Measurements from ENCODE around the gene TARBP1. TPM values are rescaled to one million over a fixed set of nuclear protein-coding genes. Genes with fewer than 3 reads are reported as not detected.

The TARBP1 gene
- total RNA-seq, 2 experiments from 2014 or later = 53.9 to 61.3 TPM

- TF ChIP-seq CTCF (IDR thresholded peaks at IDR 0.05) = no peak
- no peak overlapping the region for H3K27ac Mint-ChIP-seq
- H3K9me3 Mint-ChIP-seq = peaks cover 8% of the 10 kb centered on the region
- no peak overlapping the region for H3K4me3 Mint-ChIP-seq
- peaks cover 9% of the 10 kb centered on the region for H3K27me3 Mint-ChIP-seq
- ChIA-PET CTCF (interaction anchor here (2.2 kb wide), 1 partner anchor 10 kb away, joined by 5 read pairs; no protein-coding TSS in a partner anchor), POLR2A (interaction anchor here (0.8 kb wide), 1 partner anchor 113 kb away, joined by 3 read pairs; no protein-coding TSS in a partner anchor)
- peaks cover 7% of the 10 kb centered on the region for H3K36me3 Mint-ChIP-seq (ENCODE audit: low read depth)
- intact Hi-C loops (cut with micrococcal nuclease) = loop anchor here (5.0 to 10.0 kb wide), 3 partner anchors 347 to 580 kb away; no protein-coding TSS in a partner anchor
- H3K4me1 Mint-ChIP-seq (ENCODE audit: low read depth) = peaks cover 59% of the 10 kb centered on the region
- no peak for ATAC-seq
- no peak for DNase-seq
These were observed 18.6 kb upstream of the TARBP1 start for GRCh38 chr1:234497589-234497988.

- DNase-seq (peak; percentile 64), ATAC-seq (peak; percentile 59)
- peaks cover 9% of the 10 kb centered on the region for H3K27me3 Mint-ChIP-seq
- H3K9me3 Mint-ChIP-seq = no peaks in the 10 kb centered on the region
- no peak for TF ChIP-seq CTCF (IDR thresholded peaks at IDR 0.05)
- no peaks in the 10 kb centered on the region for H3K36me3 Mint-ChIP-seq (ENCODE audit: low read depth)
- ChIA-PET POLR2A (interaction anchor here (1.0 to 1.4 kb wide), 4 partner anchors 15 to 111 kb away, joined by 3 to 4 read pairs (median 3); no protein-coding TSS in a partner anchor), CTCF (interaction anchor here (0.8 to 1.8 kb wide), 4 partner anchors 8 to 588 kb away, joined by 3 to 11 read pairs (median 6); no protein-coding TSS in a partner anchor)
- intact Hi-C loops (cut with micrococcal nuclease) = loop anchor here (5.0 to 10.0 kb wide), 3 partner anchors 349 to 582 kb away; no protein-coding TSS in a partner anchor
- peaks cover 50% of the 10 kb centered on the region for H3K4me1 Mint-ChIP-seq (ENCODE audit: low read depth)
- no peak overlapping the region for H3K4me3 Mint-ChIP-seq
- H3K27ac Mint-ChIP-seq = peak overlapping the region; percentile 84
These were observed 16.4 kb upstream of the TARBP1 start for GRCh38 chr1:234495231-234495990.

GRCh38 chr1:234494049-234494448 lies 15.1 kb upstream of the TARBP1 start:
- POLR2A ChIA-PET = no interaction called here
- peaks cover 9% of the 10 kb centered on the region for H3K27me3 Mint-ChIP-seq
- CTCF ChIA-PET = no interaction called here

GRCh38 chr1:234490793-234491479 lies 12.0 kb upstream of the TARBP1 start:
- Mint-ChIP-seq H3K4me3 (no peak overlapping the region), H3K27ac (no peak overlapping the region), H3K4me1 (ENCODE audit: low read depth) (peaks cover 50% of the 10 kb centered on the region), H3K9me3 (no peaks in the 10 kb centered on the region), H3K27me3 (peaks cover 3% of the 10 kb centered on the region), H3K36me3 (ENCODE audit: low read depth) (no peaks in the 10 kb centered on the region)
- DNase-seq (no peak), ATAC-seq (no peak)
- intact Hi-C loops (cut with micrococcal nuclease) = loop anchor here (10.0 kb wide), 2 partner anchors 354 to 524 kb away; no protein-coding TSS in a partner anchor
- ChIA-PET POLR2A (interaction anchor here (0.8 kb wide), 1 partner anchor 12 kb away, joined by 3 read pairs; the partner anchor contains the start of gene TARBP1), CTCF (interaction anchor here (2.8 kb wide), 1 partner anchor 9 kb away, joined by 18 read pairs; no protein-coding TSS in a partner anchor)
- no peak for TF ChIP-seq CTCF (IDR thresholded peaks at IDR 0.05)

More at GRCh38 chr1:234494049-234494448, 15.1 kb upstream of the TARBP1 start:
- intact Hi-C loops (cut with micrococcal nuclease) = loop anchor here (10.0 kb wide), 2 partner anchors 351 to 521 kb away; no protein-coding TSS in a partner anchor
- no peak for TF ChIP-seq CTCF (IDR thresholded peaks at IDR 0.05)
- no peak overlapping the region for H3K27ac Mint-ChIP-seq
- H3K9me3 Mint-ChIP-seq = no peaks in the 10 kb centered on the region
- no peak for ATAC-seq
- H3K4me3 Mint-ChIP-seq = no peak overlapping the region
- DNase-seq = no peak
- H3K4me1 Mint-ChIP-seq (ENCODE audit: low read depth) = peaks cover 42% of the 10 kb centered on the region
- no peaks in the 10 kb centered on the region for H3K36me3 Mint-ChIP-seq (ENCODE audit: low read depth)

All from activated CD8-positive, alpha-beta T cell treated with anti-CD3 and anti-CD28 coated beads for 36 hours (primary cell).